DND-41 (cell line): ENCODE measurements around the gene ECM1.

Experiments
- CTCF ChIP-seq: IDR thresholded peaks from 2 replicates; pipeline ENCODE4 v1.5.1; 2012; ENCODE audit warnings: borderline replicate concordance, low read length, moderate library complexity, mild to moderate bottlenecking; ENCODE audit not compliant: poor library complexity, severe bottlenecking; ENCODE audit errors: extremely low read depth
- EZH2 ChIP-seq: IDR thresholded peaks from 3 replicates; pipeline ENCODE4 v1.6.1; 2012; ENCODE audit warnings: borderline replicate concordance, low read depth, mild to moderate bottlenecking, moderate library complexity, low read length, inconsistent platforms; ENCODE audit not compliant: severe bottlenecking

- TF ChIP-seq CTCF (no peak), EZH2 (no peak)
Measured at GRCh38 chr1:150558303-150558704, 50.4 kb downstream of the ECM1 start.
